Panc1 (cell line): ENCODE measurements around the gene MRPL51.

Experiments
- CTCF ChIP-seq: fragments of 450-650 bp; IDR thresholded peaks from 2 replicates; pipeline ENCODE4 v1.5.1; 2017; ENCODE audit warnings: mild to moderate bottlenecking
- POLR2AphosphoS5 ChIP-seq: IDR thresholded peaks from 2 replicates; pipeline ENCODE4 v1.6.1; 2012; ENCODE audit warnings: mild to moderate bottlenecking, low read depth, low read length, moderate library complexity
- REST ChIP-seq, 2 experiments: IDR thresholded peaks; 2 replicates each; pipeline ENCODE4 v1.6.1; 2011 to 2012; ENCODE audit warnings: low read depth in 2 of 2, control low read depth in 1 of 2, low read length in 1 of 2, mild to moderate bottlenecking in 1 of 2, moderate library complexity in 1 of 2; ENCODE audit not compliant: insufficient read depth in 1 of 2
- TCF7L2 ChIP-seq: IDR thresholded peaks from 2 replicates; pipeline ENCODE4 v1.6.1; 2011; ENCODE audit warnings: mild to moderate bottlenecking, low read depth, low read length, inconsistent platforms

- TF ChIP-seq CTCF (no peak), POLR2AphosphoS5 (no peak), TCF7L2 (no peak), REST (IDR thresholded peaks at IDR 0.05; ENCODE audit: insufficient read depth in 1 of 2, low read depth in 2 of 2, low read length in 1 of 2) (no peak)
Observed at GRCh38 chr12:6450869-6451347, 42.2 kb downstream of the MRPL51 start.
